GM21529 (cell line): Measurements from ENCODE around the gene SLFN12L.
A peak's percentile ranks its signal among the peaks of the same experiment; 100 is the strongest.
"Not testable (repeated sequence)": the region's sequence is repeated elsewhere in the genome, so short reads cannot be mapped to it uniquely, and the experiment has no call there.

Experiments
- ATAC-seq: cut with Tn5 transposase; IDR thresholded peaks from one replicate; pipeline ENCODE4 v1.9.1; 2021; ENCODE audit not compliant: unreplicated experiment

Gene SLFN12L

GRCh38 chr17:35498448-35499178, 38.9 kb downstream of the SLFN12L start:
- no peak for ATAC-seq

GRCh38 chr17:35496451-35497290, 40.8 kb downstream of the SLFN12L start:
- ATAC-seq = no peak

DNA sequence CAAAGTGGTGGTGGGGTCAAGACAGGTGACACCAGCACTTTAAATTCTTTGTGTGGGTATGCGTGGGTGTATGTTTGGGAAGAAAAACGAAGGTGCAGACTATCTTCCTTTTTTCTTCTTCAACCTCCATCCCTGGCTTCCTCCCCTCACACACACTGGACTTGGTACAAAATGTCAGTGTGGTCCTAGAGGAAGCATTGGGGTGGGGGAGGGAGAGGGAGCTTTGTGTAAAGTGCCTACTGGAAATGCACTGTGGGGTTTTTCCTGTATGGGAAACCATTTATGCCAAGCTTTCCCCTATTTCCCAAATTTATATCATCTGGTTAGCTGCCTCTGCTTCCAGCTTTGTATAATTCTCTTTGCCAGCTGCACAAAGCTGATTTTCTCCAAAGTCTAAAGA, 44.4 kb downstream of the SLFN12L start:
- ATAC-seq = no peak

DNA sequence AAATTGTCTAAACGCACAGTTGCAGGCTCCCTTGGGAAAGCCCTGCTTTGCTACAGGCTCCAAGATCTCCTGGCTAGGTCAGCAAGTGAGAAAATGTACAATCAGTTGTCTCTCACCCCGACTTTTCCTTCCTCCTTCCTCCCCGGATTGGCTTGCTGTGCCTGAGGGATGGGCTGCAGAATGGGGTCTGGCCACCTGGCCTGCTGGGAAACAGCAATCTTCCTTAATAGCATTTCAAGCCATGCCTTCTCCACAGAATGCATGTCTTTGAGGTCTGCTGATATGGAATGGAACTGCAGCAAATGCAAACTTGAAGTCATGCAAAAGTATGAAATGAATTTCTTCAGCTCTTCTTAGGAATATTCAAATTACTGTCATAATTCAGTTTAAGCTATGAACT, 46.1 kb downstream of the SLFN12L start:
- no peak for ATAC-seq

GRCh38 chr17:35489944-35490343, 47.5 kb downstream of the SLFN12L start:
- no peak for ATAC-seq

GRCh38 chr17:35488991-35489390, 48.5 kb downstream of the SLFN12L start:
- no peak for ATAC-seq

DNA sequence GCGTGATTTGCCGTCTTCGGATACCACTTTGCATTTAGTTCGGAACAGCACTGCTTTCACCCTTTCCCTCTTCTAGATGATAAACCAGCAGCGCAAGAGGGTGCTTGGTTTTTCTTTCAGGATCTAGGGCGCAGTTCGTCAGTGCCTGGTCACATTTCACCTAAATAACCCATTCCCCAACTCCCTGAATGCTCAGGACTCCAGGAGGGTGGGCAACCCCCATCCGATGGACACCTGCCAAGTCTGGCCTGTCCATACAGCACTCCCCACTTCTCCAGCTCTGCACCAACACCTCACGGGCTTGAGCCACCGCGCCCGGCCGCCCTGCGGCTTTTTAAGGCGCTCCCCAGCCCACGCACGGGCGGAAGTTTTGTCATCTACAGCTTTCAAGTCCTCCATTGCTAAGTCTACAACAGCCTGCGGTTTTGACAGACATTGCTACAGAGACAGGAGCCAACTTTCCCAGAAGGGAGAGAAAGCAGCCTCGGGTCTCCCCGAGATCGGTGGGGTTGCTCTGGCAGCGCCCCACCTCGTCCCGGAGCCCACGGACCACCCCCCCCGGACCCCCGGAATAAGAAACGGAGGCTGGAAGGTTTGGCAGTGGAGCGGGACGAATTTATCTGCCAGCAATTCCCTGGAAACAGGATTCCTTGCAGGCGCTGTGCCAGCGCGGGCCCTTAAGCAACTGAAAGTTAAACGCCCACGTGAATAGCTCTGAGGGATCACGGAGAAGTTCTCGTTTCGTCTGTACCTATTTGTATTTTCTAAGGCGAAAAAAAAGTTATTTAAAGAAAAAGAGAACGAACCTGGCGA, 50.4 kb downstream of the SLFN12L start:
- no peak for ATAC-seq

DNA sequence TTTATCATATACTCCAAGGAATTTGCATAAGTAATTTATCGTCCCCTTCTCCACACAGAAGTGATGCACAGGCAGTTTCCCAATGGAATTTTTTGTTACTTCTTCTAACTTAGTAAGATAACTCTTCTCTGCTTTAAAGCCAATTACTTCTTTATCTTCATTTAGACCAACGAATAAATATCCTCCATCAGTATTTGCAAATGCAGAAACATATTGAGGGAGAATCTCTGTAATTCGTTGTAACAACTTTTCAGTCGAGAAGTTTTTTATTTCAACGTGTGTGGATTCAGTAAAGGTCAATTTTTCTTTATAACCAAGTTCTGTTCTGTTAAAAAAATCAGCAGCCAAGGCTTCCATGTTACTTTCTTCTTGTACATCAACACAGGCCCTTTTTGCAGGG, 58.2 kb downstream of the SLFN12L start:
- ATAC-seq = no peak

DNA sequence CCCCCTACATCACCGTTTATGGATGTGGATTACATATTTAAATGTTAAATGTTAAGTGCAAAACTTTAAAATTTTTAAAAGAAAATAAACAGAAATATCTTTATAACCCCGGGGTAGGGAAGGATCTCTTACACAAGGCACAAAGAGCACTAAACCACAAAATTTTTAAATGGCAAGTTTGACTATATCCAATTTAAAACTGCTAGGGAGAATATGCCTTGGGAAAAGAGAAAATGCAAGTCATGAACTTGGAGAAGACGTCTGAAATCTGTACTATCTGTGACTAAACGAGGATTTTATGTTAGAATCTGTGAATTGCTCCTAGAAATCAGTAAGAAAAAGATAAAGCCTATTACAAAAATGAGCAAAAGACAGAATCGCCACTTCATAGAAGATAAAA, 60.2 kb downstream of the SLFN12L start:
- ATAC-seq = no peak

GRCh38 chr17:35476283-35476820, 61.1 kb downstream of the SLFN12L start:
- no peak for ATAC-seq

GRCh38 chr17:35468475-35468874, 69.0 kb downstream of the SLFN12L start:
- no peak for ATAC-seq

DNA sequence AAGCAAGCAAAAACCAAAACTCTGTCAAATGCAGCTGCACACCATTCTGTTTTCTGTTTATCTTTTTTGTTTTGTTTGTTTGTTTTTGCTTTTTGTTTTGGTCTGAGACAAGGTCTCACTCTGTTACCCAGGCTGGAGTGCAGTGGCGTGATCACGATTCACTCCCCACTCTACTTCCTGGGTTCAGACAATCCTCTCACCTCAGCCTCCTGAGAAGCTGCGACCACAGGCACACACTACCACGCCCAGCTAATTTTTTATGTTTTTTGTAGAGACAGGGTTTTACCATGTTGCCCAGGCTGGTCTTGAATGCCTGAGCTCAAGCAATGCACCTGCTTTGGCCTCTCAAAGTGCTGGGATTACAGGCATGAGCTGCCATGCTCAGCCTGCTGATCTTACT, 69.7 kb downstream of the SLFN12L start:
- ATAC-seq = no peak

DNA sequence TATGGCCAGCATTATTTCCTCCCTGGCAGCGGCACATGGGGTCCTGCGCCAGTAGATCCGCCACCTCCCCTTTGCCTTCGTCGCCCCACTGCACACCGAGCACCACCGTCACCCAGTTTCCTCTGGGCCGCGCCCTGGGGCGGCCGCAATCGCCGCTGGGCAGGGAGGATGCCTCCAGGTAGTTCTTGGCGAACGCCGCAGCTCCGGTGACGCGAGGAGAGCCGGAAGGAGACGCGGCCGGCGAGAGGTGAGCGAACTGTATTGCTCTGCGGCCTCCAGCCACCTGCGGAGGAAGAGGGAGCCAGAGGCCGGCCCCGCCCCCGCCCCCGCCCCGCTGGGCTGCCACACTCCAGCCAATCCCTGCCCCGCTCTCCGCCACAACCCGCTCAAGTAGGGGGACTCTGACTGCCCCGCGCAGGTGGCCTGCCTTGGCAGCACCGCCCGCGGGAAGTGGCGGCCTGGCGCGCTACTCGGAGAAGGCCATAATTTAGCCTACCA, 77.1 kb downstream of the SLFN12L start:
- peak; percentile 83 for ATAC-seq

DNA sequence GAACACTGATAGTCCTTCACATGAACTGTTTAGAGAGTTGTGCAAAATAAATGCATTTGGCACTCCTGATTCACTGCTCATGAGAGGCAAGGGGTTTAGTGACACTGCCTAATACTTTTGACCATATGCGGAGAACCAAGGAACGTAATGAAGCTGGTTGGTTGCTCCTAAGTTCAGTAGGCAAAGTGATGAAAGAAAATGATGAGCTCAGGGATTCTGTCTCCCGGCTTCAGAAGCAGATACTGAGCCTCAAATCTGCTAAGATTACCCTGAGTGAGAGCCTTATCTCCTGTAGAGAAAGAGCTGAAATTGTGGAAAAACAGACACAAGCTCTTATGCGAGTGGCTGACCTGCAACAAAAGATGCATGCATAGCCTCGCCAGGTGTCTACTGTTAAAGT, 83.4 kb downstream of the SLFN12L start:
- ATAC-seq = not testable (repeated sequence)

- no peak for ATAC-seq
Measured at GRCh38 chr17:35453171-35453570, 84.3 kb downstream of the SLFN12L start.

DNA sequence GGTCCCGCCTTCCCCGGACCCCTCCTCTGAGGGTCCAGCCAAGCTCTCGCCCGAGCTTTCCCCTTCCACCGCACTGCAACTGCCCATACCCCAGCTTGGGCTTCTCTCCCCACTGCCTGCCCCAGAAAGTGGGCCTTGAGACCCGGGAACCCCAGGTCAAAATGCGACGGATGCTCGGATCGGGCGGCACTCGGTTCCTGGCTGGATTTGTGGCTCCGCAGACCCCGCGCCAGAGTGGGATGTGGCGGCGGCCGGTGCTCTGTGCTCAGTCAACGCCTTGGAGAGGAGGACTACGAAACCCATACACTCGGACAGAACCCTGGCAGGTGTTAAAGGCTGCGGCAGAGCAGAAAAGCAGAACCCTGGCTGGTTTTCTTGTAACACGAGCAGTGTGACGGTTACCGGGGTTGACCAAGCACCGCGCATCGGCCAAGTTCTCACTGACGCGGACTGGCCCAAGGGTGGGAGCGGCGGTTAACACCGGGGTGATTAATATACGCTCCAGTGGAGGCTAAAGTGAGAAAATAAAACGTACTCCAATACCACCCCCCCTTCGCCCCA, 88.0 kb downstream of the SLFN12L start:
- no peak for ATAC-seq

GRCh38 chr17:35448899-35449227, 88.6 kb downstream of the SLFN12L start:
- no peak for ATAC-seq

- ATAC-seq = peak; percentile 75
Measured at GRCh38 chr17:35448214-35448898, 89.1 kb downstream of the SLFN12L start, which contains the start of gene SLFN13. Gene SLFN13 (minus strand): TSS chr17:35448766. CDS start chr17:35445680, 3,086 bp downstream.

- ATAC-seq = no peak
Measured at GRCh38 chr17:35447499-35447898, 90.0 kb downstream of the SLFN12L start.

GRCh38 chr17:35438433-35438832, 99.0 kb downstream of the SLFN12L start:
- ATAC-seq = no peak
